GM19328 (cell line): ENCODE results near the gene TCF25.

Experiments used
- ATAC-seq: cut with Tn5 transposase; IDR thresholded peaks from one replicate; pipeline ENCODE4 v1.9.1; 2021; ENCODE audit warnings: mild to moderate bottlenecking, moderate library complexity; ENCODE audit not compliant: unreplicated experiment

Gene TCF25

DNA sequence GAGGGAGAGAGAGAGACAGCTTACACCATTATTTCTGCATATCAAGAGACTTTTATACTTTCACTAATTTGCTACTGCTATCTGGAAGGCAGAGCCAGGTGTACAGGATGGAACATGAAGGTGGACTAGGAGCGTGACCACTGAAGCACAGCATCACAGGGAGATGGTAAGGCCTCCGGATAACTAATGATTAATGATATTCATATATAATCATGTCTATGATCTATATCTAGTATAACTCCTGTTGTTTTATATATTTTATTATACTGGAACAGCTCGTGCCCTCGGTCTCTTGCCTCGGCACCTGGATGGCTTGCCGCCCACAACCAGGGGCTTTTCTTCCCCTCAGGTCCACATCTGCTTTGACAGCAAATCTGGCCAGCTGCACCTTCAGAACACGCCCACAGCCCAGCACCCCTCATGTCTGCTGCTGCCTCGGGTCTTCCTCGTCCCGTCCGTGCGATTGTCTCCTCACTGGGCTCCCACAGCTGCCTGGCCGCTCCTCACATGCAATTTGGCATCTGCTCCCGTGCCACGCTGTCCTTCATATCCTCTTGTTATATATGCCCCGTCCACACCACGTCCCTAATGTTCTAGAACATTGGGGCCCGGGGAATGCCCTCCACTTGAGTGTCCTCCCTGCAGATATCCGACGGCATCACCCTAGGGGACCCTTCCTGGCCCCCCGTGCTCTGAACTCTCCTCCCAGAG is 64.9 kb downstream of the TCF25 start:
- no peak for ATAC-seq

DNA sequence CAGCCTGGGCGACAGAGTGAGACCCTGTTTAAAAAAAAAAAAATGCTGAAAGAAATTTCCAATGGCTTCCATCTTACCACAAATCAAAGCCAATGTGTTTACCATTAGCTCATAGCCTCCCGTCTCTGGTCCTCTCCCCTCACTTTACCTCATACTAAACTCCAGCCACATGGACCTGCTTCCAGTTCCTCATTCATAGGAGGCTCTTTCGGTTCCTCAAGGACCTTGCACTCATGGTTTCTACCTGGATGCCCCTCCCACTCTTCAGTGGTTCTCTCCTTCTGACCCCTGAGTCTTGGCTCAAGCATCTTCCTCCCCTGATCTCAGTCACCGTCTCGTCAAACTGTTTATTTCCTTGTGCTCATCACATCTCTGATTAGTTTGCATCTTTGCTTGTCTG is 71.4 kb downstream of the TCF25 start:
- ATAC-seq = no peak

DNA sequence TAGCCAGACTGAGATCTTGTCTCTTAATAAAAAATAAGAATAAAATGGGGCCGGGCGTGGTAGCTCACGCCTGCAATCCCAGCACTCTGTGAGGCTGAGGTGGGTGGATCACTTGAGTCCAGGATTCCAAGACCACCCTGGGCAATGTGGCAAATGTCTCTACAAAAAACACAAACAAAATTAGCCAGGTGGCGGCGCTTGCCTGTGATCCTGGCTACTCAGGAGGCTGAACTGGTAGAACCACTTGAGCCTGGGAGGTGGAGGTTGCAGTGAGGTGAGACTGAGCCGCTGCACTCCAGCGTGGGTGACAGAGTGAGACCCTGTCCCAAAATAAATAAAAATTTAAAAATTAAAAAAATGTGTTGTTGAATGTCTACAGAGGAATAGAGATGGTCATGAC is 72.3 kb downstream of the TCF25 start:
- no peak for ATAC-seq

DNA sequence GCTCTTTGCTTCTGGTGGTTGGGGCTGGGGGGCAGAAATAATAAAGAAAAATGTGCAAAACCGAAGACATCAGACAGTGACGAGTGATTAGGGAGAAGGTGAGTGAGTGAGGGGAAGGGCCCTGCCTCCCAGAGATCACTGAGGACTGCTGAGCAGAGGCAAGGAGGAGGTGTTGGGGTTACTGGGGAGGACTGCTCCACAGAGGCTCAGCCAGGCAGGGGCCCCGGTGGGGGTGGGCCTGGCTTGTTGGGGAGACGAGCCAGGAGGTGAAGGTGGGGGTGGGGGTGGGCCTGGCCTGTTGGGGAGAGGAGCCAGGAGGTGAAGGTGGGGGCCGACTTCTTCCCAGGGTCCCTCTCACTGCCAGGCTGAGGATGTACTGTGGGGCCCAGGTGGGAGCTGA is 73.1 kb downstream of the TCF25 start:
- ATAC-seq = no peak

DNA sequence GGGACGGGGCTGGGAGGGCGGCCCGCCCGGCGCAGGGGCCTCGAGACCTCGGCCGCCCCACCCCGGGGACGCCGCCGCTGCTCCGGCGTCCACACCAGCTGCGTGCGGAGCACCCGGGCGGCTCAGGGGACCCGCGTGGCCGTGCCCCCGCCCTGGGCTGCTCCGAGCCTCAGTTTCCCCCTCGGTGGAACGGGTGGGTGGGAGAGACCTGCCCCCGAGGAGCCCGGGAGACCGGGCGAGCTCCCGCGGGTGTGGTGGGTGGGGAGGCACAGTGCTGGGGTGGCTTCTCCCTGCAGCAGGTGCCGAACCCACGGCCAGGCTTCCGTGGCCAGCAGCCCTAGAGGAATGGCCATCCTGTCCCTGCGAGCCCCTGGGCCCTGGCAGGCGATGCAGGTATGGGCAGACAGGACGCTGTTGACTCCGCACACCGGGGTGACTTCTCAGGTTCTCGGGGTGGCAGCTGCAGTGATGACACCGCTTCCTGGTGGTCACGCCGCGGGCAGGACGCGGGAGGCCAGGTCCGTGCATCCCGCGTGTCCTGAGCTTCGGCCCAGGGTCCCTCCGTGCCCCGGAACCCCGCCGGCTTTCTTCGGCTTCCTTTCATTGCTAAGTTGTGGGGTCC is 75.8 kb downstream of the TCF25 start:
- ATAC-seq = no peak

DNA sequence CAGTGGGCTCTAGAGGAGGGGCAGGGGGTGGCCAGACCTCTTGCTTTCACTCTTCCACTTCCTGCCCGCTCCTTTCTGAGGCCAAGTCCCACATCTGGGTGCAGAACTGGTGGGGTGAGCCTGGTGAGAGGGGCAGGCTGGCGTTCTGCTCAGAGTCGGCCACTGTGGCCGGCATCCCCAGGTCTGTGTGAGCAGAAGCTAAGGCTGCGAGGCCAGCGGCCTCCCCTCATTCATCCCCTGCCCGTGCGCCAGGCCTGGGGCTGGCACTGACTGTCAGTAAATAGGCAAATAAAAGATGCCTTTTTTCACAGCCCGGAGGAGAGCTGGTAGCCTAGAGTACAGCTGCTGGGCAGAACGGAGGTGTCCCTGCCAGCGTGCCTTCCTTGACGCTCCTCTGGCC is 76.4 kb downstream of the TCF25 start:
- ATAC-seq = no peak

DNA sequence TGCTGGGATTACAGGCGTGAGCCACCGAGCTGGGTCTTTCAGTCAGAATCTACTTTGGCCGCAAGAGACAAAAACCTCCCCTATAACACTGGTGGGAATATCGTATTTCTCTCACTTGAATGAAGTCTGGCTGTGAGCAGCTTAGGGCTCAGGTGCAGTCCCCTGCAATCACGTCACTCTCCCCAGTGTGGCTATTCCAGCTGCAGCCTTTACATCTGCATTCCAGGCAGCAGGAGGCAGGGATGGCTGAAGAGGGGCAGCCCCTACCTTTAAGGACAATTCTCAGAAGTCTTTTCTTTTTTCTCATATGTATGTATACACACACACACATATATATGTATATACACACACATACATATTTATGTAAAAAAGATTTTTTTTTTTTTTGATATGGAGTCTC is 78.1 kb downstream of the TCF25 start:
- ATAC-seq = no peak

DNA sequence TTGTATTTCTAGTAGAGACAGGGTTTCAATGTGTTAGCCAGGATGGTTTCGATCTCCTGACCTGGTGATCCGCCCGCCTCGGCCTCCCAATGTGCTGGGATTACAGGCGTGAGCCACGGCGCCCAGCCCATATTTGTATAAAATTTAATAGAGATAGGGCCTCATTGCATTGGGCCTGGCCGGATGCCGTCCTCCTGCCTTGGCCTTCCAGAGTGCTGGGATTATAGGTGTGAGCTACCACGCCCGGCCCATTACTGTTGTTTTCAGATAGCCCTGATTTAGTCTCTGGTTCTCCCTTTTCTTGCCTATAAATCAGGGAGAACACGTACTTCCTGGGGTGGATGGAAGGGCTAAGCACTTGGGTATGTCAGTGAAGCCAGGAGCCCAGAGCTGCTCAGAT is 78.7 kb downstream of the TCF25 start:
- no peak for ATAC-seq

DNA sequence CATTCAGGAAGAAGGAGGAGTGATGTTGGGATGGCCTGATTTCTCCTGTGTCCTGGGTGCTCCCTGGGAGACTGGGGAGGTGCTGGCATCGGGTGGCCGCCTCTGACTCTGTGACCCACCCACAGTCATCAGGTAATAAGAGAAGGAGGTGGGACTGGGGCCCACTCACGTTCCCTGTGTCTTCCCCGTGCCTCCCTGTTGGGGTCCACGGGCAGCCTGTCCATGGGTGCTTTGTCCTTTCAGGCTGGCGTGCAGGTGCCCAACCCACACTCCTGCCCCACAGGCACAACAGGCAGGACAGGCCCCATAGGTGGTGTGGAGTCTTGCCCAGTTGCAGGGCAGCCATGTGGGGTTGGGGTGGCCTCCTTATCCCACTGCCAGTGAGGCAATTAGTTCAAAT is 79.2 kb downstream of the TCF25 start:
- no peak for ATAC-seq

DNA sequence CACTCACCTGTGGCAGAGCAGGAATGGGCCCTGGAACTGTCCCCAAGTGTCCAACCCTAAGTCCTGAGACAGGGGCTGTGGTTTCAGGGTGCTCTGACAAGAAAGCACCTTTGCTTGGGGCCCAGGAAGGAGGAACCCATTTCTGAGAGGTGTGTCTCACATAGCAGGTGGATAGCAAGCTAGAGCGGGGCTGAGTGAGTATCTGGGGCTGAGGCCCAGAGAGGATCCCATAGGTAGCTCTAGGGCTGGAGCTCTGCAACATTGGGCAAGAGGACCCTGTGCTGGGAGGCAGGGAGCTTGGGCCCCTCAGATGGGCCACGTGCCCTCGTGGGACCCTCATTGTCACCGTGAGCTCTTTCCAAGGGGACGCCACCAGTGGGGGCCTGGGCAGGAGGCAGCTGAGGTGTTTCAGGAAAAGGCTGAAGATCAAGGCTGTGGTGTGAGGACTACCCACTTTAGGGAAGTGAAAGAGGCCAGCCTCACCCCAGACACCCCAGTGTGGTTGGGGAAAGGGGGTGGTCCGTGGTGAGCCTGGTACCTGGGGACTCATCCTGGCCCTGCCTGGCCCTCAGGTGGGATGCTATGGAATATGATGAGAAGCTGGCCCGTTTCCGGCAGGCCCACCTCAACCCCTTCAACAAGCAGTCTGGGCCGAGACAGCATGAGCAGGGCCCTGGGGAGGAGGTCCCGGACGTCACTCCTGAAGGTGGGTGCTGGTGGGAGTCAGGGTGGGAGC is 80.4 kb downstream of the TCF25 start:
- ATAC-seq = peak; percentile 51

DNA sequence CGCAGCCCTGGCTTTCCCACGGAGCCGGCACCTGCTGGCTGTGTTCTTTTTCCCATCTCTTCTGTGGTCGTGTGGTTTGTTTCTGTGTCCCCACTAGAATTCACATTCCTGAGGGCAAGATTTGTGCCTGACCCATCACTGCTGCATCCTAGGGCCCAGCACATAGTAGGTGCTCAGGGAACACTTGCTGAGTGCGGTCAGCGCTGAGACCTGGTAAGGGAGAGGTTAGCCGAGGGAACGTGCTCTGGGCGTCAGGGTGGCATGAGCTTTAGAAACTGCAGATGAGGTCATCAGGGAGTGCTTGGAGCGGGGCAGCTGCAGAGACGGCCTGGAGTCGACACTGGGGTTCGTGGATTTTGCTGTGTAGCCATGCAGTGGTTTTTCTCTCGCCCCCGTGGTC is 81.1 kb downstream of the TCF25 start:
- no peak for ATAC-seq

DNA sequence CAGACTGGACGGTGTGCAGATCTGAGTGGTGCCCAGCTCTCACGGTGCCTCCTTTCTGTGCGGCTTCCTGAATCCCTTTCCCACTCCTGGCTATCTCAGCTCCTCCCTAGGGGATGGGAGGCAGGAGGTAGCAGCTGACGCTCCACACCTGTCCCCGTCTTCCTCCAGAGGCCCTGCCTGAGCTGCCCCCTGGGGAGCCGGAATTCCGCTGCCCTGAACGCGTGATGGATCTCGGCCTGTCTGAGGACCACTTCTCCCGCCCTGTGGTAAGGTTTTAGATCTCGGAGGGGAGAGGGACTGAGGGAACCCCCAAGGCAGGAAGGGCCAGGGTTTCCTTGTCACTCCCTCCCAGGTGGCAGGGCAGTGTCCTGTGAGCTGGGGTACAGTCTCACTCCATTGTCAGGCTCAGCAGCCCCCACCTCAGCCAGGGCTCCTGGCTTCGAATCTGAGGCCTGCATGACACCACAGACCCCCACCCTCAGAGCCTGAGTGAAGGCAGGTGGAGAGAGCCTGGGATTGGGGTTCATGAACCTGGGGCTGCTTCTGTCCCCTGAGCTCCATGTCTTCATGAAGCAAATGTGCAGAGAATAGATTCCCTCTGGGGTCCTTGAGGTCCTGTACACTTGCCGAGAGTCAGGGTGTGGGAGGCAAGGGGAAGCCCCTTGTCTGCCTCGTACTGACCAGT is 81.8 kb downstream of the TCF25 start:
- no peak for ATAC-seq

DNA sequence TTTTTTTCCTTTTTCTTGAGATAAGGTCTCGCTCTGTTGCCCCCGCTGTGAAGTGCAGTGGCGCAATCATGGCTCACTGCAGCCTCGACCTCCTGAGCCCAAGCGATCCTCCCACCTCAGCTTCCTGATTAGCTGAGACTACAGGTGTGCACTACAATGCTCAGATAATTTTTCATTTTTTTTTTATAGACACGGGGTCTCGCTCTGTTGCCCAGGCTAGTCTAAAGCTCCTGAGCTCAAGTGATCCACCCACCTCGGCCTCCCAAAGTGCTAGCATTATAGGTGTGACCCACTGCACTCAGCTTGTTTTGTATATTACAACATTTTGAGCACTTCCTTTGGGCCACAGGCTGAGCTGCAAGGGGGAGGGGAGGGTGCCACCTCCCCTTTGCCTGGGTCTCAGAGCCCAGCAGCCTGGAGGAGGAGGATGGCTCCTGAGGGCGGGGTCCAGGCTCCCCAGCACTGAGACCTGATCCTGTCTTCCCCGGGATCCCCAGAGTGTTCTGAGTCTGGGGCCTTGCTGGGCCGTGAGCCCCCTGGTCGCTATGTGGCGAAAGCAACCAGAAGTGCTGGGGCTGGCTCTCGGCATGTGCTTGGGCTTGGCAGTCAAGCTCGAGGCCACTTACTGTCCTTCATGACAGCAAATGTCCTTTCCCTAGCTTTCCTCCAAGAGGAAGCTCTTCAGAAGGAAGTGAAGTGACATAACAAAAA is 83.3 kb downstream of the TCF25 start:
- ATAC-seq = no peak

DNA sequence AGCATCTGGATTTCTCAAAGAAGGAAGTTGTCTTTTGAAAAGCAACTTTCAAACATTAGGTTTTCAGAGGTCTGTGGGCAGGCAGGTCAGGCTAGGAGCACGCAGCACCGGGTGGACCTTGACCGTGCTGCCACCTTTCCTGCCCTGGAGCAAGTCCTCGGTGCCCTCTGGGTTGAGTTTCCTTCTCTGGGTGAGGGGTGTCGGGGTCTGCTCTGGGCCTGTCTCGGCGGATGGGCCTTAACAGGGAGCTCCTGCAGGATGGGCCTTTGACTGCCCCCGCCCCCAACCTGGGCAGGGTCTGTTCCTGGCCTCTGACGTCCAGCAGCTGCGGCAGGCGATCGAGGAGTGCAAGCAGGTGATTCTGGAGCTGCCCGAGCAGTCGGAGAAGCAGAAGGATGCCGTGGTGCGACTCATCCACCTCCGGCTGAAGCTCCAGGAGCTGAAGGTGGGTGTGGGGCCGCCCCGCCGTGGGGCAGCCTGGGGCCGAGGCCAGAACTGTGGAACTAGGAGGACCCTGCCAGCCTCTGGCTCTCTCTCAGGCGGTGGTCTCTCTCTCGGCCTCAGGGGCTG is 83.9 kb downstream of the TCF25 start:
- no peak for ATAC-seq

DNA sequence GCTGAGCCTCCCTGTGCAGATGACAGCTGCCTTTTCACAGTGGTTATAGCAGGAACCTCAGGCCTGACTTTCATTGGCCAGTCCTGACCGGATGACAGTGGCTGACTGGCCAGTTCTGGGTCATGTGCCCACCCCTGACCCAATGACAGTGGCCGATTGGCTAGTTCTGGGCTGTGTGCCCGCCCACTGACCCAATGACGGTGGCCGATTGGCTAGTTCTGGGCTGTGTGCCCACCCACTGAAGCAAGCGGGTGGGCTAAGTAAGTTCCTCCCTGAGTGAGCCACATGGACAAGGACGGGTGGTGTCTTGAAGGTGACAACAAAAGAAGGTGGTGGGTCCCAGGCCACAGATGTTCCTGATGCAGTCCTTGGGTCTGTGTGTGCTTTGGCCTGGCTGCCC is 84.7 kb downstream of the TCF25 start:
- ATAC-seq = no peak

DNA sequence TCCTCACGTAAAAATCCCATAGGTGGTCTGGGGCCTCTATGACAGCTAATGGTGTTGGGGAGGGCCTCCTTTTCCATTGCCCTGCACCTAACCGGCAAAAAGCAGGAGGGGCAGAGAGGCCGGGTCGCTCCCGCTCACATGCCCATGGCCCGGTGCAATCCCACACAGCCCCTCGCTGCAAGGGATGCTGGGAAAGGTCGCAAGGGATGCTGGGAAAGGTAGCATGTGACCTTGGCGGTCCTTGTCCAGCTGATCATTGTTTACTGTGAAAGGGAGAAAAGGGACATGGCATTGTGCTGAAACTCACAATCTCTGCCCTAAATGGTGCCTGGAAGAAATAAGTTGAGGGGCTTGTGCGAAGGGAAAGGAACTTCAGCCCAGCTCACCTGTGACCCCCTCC is 85.2 kb downstream of the TCF25 start:
- no peak for ATAC-seq

DNA sequence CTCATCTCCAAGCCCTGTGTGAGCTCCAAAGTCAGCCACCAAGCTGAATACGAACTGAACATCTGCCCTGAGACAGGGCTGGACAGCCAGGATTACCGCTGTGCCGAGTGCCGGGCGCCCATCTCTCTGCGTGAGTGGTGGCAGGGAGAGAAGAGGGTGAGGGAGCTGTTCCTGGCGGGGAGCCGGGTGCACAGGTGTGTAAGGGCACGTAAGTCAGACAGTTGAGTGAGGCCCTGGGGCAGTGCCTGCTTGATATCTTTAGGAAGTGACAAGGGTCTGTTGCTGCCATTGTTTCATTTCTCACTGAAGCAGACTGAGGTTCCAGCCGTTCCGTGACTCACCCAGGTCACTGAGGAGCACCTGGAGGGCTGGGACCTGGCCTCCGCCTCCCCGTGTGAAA is 87.6 kb downstream of the TCF25 start:
- no peak for ATAC-seq
